Right ventricle myocardium superior (tissue), 1 donor: ENCODE data around the gene IFT52. TPM values are rescaled to one million over a fixed set of nuclear protein-coding genes. Genes with fewer than 3 reads are reported as not detected.
A peak's percentile ranks its signal among the peaks of the same experiment; 100 is the strongest.

Source experiments
- ATAC-seq: fragments of 200-7000 bp; cut with Tn5 transposase; one replicate; pipeline ENCODE4 v1.9.1; 2020; ENCODE audit warnings: mild to moderate bottlenecking; ENCODE audit not compliant: poor library complexity
- DNase-seq: peaks from one replicate; pipeline ENCODE4 v3.0.0-alpha.2; 2020
- intact Hi-C: fragments of 100-400 bp; cut with DNase I; formaldehyde crosslinking; loops from one replicate; pipeline ENCODE4 v1.11.2; 2022
- long read RNA-seq: library from polyadenylated mRNA; unstranded; transcript quantifications from one replicate; pipeline ENCODE4 v2.0.0, GENCODE V29; 2021
- total RNA-seq: library from RNA; stranded (reverse); fragmentation: NEBNext Ultra II Directional; extraction: Animal tissue kit (Norgen Biotek cat#: 25700); gene quantifications from one replicate; pipeline ENCODE4 v1.2.1, GENCODE V29; 2021
- donor health status: DM: no; HTN: yes; CAD: no; lungs with severe emphysema.

IFT52 gene, protein sequence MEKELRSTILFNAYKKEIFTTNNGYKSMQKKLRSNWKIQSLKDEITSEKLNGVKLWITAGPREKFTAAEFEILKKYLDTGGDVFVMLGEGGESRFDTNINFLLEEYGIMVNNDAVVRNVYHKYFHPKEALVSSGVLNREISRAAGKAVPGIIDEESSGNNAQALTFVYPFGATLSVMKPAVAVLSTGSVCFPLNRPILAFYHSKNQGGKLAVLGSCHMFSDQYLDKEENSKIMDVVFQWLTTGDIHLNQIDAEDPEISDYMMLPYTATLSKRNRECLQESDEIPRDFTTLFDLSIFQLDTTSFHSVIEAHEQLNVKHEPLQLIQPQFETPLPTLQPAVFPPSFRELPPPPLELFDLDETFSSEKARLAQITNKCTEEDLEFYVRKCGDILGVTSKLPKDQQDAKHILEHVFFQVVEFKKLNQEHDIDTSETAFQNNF
- total RNA-seq, result 5.5 TPM
- long read RNA-seq, transcript IFT52-201 (14 exons, 1,757 nt), result major isoform, 6 of 14 reads
- long read RNA-seq, partial matches to known transcripts, result 1 of 14 reads
- long read RNA-seq, other reads (novel, unspliced or antisense), result 3 of 14 reads

DNA sequence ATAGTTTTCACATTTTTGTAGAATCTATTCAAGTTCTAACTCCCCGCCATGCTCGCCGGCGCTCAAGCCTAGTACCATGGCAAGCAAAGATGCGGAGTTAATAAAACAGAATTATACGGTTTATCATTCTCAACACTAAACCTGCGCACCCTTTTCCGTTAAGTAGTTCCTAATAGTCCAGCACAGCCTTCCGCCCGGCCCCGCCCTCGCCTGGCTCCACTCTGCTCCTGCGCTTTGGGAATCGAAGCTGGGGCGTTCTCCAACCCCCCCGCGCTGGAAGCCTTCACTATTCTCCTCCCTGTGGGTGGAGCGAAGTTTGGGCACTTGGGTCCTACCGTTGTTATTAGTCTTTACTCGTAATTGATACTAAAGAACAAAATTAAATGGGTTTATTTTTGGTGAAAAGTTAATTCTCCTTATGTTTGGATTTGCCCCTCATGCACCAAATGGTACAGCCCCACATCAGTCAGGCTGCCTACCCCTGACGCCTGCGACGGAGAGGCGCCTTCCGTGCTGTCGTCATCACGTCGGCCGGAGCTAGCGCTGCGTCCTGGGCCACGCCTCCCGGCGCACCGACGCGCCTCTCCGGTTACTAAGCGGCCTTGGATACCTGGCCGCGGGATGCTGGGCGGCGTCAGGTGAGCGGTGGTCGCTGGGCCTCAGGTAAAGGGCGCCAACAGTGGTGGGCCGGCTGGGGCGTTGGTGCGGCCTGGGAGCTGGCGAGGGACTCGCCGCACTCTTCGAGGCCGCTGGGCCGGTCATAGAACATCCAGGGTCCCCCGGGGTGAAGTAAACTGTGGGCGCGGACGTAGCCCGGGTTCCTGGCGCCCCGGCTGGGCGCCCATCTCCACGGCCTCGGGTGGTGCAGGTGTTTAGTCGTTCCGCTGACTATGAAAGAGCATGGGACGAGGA, at the start of gene IFT52:
Gene IFT52, plus strand, starts transcription at position 546 of the 912 bp plus-strand sequence. CDS start 3,762 bp downstream, outside the sequence.
- peak; percentile 95 for DNase-seq
- intact Hi-C loops, result loop anchor here (10.0 kb wide), 1 partner anchor 136 kb away; the partner anchor contains the start of gene SRSF6
- peak; percentile 100 for ATAC-seq

DNA sequence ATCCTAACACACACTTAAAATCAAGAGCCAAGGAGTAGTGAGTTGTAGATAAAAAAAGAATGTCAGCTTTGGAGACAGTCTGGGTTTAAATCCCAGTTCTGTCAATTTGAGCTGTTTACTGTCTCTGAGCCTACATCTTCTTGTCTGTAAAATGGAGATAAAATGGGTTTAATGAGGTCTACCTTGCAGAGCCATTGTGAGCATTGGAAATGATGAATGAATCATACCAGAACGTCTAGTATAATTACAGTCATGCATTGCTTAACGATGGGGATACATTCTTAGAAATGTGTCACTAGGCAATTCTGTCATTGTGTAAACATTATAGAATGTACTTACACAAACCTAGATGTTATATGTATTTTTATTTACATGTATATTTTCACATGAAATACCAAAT, 49.5 kb upstream of the IFT52 start:
- intact Hi-C loops, result no loop called here
- no peak for DNase-seq
- ATAC-seq, result no peak

DNA sequence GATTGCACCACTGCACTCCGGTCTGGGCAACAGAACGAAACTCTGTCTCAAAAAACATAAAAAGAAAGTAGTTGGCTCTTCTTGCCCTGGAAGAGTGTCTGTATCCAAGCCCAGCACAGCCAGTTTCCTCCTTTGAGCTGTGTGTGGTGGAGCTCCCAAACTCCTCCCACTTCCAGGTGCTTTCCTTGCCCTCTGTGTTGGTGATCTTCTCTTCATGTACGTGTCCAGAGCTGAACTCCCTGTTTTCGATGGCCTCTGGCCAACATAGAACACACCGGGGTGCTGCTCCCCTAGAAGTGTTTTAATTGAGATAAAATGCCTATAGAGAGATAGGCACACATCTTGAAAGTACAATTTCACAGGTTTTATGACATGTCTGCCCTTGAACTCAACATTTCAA, 48.6 kb upstream of the IFT52 start:
- intact Hi-C loops, result no loop called here

DNA sequence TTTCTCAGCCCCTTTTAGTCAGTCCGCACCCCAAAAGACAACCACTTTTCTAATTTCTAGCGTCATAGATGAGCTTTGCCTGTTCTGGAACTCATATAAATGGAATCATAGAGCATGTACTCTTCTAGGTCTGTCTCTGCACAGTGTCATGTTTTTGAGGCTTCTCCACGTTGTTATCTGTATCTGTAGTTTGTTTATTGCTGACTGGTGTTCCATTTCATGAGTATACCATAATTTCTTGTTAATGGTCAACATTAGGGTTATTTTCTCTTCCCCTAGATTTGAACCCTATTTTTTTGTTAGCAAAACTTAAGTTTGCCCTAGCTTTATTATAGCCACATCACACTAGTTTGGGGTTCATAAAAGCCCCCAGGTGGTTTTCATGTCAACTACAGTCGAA, 48.1 kb upstream of the IFT52 start:
- DNase-seq, result no peak
- ATAC-seq, result no peak
- intact Hi-C loops, result no loop called here

More for the DNA sequence above, 48.6 kb upstream of the IFT52 start:
- DNase-seq (no peak), ATAC-seq (no peak)

DNA sequence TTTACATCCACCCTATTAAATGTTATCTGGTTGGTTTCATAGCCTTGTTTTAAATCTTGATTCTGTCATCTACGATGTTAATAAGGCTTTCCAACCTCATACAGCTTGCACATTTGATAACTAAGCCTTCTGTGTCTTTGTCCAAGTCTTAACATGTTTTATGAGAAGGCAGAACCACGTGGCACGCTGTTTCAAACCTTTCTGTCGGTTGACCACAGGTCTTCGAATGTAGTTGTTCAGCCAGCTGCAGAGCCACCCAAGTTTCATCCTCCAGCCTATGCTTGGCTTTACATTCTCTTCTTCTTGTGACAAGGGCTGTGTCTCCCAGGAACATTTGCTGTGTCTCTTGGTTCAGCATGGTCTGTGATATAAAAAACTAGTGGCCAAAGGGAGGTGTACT, 47.6 kb upstream of the IFT52 start:
- DNase-seq, result no peak
- intact Hi-C loops, result no loop called here
- no peak for ATAC-seq

DNA sequence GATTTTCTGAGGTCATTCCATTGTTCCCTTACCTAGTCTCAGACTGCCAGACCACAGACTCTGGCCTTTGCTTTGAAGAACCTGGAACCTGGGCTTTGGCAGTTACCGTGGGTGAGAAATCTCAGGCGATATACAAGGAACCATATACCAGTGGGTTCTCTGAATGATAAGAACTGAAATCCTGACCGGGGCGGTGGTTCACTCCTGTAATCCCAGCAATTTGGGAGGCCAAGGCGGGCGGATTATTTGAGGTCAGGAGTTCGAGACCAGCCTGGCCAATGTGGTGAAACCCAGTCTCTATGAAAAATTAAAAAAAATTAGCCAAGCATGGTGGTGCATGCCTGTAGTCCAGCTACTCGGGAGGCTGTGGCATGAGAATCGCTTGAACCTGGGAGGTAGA, 46.2 kb upstream of the IFT52 start:
- DNase-seq (no peak), ATAC-seq (no peak)
- intact Hi-C loops, result no loop called here

DNA sequence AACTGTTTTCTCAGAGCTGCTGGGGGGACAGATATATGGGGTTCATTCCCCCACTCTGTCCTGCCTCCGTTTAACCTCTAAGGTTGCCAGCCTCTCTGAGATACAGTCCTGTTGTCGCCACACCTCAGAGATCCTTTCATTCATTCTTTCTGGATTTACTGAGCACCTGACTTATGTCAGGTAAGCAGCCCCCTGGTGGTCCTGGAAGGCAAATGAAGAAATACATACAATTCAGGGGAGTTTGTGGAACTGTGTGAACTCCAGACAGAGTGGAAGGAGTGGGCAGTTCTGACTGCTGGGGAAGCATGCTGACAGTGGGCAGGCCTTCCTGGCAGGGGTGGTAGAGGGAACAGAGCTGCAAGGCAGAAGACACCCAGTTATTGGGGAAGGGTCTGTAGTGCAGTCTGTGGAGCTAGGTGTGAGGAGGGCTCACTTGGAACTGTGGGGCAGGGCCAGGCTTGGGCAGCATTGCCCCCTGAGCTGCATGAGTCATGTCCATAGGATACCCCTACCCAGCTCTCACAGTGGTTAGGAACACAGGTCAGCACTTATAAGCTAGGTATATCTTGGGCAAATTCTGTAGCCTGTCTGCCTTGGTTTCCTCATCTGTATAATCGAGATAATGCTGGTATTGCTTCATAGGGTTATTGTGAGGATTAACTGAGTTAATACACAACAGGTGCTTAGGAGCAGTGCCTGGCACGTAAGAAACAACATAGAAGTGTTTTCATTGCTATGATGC, 44.7 kb upstream of the IFT52 start:
- no peak for ATAC-seq

DNA sequence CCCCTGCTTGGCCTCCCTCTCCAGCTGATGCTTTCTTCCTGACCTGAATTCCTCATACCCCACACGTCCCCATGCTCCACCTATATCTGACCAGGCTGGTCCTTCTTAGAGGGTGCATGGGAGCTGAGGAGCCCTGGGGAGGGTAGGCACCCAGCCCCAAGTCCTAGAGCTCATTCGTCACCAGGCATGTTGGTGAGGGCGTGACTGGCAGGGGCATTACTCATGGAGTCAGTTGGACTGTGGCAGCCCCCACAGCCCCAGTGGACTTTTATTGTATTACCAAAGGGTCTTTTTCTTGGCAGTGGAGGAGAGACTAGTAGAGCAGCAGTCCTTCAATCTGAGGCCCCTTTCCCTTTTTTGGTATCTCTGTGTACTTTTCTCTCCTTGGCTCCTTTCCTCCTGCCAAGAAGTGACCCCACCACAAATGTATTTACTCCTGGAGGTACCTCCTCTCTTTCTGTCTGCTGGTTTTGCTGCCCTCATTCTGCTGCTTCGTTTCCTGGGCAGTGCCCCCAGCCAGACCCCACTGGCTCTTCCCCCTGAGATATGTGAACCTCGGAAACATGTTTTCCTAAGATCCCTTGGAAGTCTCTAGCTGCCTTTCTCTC, 42.4 kb upstream of the IFT52 start:
- intact Hi-C loops, result no loop called here
- no peak for DNase-seq
- no peak for ATAC-seq

More for the DNA sequence above, 44.7 kb upstream of the IFT52 start:
- DNase-seq, result no peak
- intact Hi-C loops, result no loop called here

DNA sequence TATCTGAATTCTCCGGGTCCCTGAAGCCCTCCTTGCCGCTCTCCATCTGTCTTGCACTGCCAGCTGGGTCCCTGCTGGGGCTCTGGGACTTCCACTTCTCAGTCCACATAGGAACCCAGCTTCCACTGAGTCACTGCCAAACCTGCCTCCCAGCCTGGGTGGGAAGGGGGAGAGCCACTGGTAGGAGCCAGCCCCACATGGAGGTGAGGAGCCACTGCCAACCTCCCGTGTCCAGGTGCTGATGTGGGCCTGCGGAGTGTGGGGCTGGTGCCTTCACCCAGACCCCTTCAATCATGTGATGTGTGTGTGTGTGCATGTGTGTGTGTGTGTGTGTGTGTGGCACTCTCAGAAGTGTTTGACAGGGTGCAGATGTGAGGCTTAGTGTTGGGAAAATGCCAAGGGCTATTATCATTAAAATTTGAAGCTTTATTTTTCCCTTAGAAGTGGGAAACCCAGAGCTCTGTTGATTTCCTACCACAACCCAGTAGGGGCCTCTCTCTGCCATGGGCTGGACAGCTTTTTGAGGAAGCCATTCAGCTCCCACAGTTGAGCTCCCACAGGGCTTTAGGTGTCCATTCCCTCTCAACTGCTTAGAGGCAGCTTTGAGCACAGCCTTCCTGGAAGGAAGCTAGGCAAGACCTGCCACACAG, 41.2 kb upstream of the IFT52 start:
- intact Hi-C loops, result no loop called here
- DNase-seq (no peak), ATAC-seq (no peak)

DNA sequence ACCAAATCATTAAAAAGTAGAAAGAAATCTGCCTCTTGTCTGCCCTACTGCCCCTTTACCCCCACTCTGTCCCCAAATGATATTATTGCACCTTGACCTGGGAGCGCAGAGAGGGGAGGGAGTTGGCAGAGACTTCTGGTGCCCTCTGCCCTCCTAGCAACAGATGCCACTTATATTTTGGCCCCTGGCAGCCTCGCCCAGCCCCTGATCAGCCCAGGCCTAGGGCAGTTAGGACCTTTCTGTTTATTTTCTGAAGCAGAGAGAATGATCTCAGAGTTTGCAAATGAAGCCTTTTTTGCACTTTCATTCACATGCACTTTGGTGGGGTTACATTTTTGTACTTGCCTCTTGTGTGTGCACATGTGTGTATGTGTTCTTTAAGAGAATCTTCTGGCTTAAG, 40.3 kb upstream of the IFT52 start:
- intact Hi-C loops, result no loop called here
- ATAC-seq (no peak), DNase-seq (peak; percentile 15)

DNA sequence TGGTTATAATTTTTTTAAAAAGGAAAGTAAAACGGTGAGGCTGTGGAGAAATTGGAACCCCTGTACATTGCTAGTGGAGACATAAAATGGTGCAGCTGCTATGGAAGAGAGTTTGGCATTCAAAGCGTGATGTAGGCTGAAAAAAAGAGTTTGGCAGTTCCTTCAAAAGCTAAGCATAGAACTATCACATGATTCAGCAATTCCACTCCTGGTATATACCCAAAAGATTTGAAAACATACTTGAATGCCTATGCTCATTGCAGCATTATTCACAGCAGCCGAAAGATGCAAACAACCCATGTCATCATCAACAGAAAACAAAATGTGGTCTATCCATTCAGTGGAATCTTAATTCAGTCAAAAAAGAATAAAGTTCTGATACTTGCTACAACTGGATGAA, 36.4 kb upstream of the IFT52 start:
- intact Hi-C loops, result no loop called here
- DNase-seq, result no peak
- no peak for ATAC-seq

DNA sequence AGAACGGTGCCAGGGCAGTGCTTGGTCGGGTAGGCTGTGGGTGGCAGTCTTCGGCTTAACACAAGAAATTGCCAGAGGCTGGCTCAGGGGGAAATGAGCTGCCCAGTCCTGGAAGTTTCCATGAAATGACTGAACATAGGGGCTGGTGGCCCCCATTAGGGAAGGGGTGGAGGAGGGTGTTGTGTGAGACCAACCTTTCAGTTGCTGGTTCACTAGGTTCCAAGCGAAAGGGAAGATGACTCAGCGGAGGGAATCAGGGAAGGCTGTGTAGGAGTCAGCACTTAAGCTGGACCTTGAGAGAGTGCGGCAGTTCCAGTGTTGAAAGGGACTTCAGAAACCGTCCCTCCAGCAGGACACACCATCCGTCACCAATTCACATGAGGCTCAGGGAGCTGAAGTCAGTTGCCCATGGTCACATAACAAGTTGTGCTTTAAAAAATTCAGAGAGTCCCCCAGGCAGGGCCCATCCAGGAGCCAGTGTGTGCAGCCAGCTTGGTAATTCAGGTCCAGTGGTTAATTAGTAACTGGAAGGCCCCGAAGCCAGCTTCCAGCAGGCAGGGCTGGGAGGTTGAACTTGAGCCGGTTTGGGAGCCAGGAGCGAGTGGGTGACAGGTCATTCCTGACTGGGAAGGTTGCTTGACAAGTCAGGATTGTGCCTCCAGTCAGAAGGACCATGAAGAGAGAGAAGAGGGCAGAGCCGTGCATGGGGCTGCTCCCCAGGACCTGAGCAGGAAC, 32.2 kb upstream of the IFT52 start, which contains the start of gene SGK2:
Gene SGK2, plus strand, starts transcription at position 616 of the 735 bp plus-strand sequence. CDS start 7,469 bp downstream, outside the sequence.
- ATAC-seq (no peak), DNase-seq (peak; percentile 31)
- intact Hi-C loops, result no loop called here

DNA sequence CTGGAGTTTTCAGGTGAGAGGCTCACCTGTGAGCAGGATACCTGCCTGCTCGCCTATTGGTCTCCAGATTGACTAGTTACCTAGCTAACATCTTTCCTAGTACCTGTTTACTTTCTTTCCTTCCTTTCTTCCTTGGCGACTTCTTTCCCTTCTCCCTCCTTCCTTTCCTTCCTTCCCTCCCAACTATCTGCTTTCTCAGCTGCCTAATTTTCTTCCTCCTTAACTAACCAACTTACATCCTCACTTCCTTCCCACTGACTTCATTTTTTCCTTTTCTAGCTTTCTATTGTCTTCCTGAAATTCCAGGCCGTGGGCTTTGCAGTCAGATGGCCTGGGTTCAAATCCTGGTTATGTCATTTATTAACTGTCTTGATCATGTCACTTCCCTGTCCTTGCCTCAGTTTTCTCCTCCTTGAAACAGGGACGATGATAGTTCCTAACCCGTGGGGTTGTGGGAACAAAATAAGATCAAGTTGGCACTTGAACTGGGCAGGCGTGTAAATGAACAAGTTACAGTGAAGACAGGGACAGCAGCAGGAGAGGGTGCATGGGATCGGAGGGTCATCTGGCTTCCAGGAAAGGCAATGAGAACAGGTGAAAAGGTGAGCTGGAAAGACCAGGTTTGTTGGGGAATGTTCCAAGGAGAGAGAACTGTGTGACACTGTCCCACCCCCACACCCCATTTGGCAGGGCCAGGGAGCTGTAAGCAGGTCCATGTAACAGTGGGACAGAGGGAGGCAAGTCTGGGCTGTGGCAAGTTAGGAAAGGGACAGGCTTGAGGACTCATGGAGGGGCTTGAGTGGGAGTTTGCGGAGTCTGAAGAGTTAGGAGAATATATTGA, 31.4 kb upstream of the IFT52 start:
- no peak for ATAC-seq
- DNase-seq, result peak; percentile 17
- intact Hi-C loops, result no loop called here

DNA sequence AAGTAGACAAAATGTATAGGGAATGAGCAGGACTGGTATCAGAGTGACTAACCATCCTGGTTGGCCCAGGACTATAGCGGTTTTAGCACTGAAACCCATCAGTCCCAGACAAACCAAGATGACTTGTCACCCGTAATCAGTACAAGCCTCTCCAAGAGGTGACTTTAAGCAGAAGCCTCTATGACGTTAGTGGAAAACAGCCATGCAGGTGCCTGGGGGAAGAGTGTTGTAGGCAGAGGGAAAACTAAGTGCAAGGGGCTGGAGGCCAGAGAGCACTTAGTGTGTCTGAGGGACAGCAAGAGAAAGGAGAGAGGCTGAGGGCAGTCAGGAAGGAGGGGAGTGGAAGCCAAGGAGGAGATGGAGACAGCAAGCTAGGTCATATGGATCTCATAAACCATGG, 29.8 kb upstream of the IFT52 start:
- no peak for DNase-seq
- intact Hi-C loops, result no loop called here
- no peak for ATAC-seq

DNA sequence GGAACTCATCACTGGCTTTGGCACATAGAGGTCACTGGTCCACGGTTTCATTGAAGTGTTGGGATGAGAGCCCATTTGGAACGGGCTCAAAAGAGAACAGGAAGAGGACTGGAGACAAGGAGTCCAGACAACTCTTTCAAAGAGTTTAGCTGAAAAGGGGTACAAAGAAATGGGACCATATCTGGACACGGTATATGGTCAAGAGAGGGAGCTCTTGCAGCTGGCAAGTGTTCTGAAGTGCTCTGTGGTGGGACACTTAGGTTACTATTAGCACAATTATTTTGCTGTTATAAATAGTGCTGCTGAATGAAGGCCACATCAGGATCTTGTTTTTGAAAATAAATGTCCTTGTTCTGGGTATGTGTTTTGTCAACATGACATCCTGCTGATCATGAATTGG, 27.3 kb upstream of the IFT52 start:
- DNase-seq (peak; percentile 5), ATAC-seq (no peak)
- intact Hi-C loops, result no loop called here

DNA sequence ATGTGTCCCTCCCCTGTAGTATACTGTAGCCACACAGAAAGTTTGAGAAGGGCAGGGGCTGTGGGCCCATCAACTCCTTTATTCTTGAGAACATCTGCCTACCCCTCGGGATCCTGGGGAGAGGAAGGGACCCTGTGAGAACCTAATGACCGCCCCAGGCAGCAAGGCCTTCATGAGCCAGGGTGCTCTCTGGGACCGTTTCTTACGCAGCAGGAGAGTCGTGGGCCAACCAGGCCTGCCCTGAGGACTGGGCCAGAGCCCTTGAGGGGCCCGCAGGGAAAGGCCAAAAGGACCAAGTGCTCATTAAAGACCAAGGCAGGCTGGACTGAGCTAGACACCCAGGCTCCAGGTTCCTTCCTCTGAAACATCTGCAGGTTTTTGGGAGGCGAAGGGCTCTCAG, 26.7 kb upstream of the IFT52 start:
- intact Hi-C loops, result no loop called here

More for the DNA sequence above, 26.7 kb upstream of the IFT52 start:
- DNase-seq (peak; percentile 2), ATAC-seq (no peak)
